Effector CD4-positive, alpha-beta T cell (primary cell): ENCODE results near the gene LRRC1.
"Not testable (repeated sequence)": the region's sequence is repeated elsewhere in the genome, so short reads cannot be mapped to it uniquely, and the experiment has no call there.

ENCODE experiments used
- DNase-seq: peaks from one replicate; pipeline ENCODE4 v3.0.0-alpha.2; 2020
- total RNA-seq: gene quantifications from one replicate; lab custom pipeline; 2026; lab: John Stamatoyannopoulos, UW

Gene LRRC1
- 3.8 reads per million, percentile 14 among the genes with 10 or more reads in this experiment for total RNA-seq

DNA sequence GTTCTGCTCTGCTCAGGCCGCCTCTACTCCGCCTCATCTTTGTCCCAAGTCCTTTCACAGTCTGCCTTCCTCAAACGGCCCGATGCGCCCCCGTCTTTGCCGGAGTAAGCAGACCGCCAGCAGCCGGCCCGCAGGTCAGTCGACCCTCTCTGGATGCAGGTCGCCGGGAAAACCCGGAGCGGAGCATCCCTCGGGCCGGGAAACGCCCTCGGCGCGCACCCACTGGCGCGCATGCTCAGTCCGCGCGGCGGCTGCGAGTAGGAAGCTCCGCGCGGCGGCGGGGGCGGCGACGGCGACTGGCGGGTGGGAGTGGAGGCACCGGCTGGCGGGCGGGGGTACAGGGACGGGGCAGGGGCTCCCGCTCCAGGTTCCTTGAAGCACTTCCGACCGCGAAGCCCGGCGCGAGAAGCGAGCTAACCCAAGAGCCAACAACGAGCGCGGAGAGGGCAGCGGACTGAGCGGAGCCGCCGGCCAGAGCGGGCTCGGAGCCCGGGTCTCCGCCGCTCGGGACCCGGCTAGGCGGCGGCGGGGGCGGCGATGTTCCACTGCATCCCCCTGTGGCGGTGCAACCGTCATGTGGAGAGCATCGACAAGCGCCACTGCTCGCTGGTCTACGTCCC is at the start of gene LRRC1:
TSS of gene LRRC1 (plus strand) at position 286 of the 620 bp plus-strand sequence. CDS start at position 538, 252 bp downstream.
- peak; percentile 75 for DNase-seq

DNA sequence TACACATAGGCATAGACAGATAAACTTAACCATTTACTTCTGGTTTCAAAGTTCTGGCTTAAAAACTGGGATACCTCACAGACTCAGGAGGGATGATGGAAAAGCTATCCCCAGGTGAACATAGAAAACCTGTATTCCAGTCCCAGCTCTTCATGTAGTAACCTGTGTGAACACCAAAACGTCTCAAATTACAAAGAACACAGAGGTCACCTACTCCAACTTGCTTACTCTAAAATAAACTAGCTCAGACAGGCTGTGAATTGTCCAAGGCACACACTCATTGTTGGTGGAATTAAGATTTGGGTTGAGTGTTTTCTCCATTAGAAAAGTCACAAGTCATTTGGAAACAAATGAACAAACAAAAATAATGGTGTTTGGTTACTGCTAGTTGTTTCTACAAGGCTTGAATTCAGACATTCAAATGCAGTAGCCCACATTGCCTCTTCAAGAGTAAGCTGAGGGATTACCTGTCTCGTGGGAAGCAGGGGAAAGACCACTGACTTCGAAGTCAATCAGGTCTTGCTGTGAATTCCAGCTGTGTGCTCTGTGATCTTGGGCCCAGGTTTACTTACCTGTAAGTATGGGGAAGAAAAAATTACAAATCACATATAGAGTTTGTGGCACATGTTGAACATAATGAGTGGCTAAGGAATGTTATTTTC is 48.2 kb upstream of the LRRC1 start:
- DNase-seq, result no peak

DNA sequence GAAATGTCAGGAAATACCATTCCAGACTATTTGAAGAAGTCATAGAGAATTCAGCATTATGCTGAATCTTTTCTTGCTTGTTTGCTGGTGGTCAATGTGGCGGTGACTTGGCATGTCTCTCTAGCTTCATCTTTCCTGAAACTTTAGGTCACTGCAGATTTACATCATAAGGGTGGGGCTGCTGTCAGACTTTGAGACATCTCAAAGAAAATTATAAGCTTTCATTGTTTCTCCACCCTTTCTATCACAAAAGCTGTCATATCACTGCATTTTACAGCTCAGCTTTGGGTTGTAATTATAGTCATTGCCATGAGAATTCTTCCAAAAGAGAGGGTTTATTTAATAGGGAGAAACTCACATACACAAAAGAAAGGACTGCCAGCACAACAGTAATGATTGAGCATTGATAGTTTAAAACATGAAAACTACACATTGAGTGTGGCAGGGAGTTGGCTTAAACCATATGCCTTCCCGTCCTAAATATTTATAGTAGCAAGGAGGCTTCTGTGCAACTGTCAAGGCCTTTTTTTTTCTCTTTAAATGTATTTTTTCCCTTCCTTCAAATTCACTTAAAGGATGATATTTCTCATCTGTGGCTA is 44.7 kb upstream of the LRRC1 start:
- DNase-seq, result no peak

DNA sequence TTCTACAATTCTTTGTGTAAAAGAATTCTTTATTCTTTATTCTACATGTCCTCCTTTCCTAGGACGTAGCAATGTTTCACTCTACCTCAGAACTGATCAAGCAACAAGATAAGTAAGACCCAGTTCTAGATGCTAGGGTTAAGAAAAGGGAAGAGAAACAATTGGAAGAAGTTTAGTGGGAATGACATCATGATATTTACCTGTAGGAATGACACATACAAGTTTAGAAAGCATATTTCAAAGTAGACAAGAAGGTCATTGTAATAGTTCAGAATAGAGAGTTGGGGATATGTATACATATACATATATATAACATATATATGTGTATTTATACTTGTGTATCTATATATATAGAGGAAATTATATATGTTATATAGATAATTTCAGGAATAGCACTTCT is 43.4 kb upstream of the LRRC1 start:
- no peak for DNase-seq

DNA sequence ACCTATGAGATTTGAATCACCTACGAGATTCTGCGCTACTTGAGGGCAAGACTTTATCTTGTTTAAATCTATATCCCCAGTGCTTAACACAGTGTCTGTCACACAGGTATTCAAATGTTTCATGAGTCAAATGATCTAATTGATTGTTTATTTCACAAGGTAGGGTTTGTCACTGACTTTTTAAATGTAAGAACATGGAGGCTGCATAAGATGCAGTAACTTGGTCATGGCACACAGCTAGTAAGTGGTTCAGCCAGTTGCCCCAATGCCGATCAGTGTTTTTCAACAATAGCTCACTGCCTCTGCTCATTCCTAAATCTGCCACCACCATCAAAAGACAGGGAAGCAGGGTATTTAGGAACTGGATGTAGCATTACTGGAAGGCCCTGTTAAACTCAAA is 42.4 kb upstream of the LRRC1 start:
- no peak for DNase-seq

DNA sequence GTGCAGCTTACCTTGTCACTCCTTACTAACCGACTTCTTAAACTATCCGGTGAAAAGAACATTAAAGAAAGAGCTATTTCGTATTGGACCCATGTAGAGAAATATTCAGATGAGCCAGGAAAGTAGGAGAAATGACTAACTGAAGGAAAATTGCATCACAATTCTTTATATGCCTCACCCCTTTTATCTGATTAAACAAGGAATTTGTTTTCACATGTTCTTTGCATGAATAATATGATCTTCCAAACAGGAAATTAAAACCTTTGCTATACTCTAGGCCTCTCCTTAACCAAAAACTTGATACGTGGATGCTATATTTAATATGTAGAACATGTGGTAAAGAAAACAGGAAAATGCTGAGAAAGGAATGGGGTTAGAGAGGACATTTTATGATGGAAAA is 41.9 kb upstream of the LRRC1 start:
- DNase-seq, result no peak

DNA sequence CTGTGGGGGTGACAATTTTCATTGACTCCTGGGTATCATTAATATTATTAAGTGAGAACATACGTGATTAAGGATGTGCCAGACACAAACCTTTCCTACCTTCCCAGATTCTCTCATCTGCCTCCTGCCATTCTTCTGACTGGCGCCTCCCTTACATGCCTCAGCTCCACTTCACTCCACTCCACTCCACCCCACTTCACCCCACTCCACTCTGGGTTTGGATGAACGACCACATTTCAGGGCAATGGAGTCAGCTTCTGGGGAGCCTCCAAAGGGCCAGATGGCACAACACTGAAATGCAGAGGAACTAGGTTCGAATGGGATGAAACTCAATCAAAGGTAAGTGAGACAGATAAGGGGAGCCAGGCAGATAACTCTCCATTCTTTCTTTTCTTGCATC is 40.5 kb upstream of the LRRC1 start:
- DNase-seq, result no peak

DNA sequence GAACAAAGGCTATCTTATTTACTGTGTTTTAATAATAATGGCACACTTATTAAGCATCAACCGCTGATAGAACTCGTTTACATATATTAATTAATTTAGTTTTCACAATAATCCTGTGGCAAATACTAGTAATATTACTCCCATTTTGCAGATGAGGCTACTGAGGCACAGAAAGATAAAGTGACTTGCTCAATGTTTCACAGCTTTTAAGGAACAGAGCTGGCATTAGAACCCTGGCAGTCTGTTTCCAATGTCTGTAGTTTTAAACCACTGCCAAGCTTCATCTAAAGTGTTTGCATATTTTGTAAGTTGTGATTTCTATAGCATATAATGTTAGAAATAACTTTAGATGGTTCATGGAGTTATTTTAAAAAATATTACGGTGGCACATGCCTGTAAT is 38.4 kb upstream of the LRRC1 start:
- no peak for DNase-seq

DNA sequence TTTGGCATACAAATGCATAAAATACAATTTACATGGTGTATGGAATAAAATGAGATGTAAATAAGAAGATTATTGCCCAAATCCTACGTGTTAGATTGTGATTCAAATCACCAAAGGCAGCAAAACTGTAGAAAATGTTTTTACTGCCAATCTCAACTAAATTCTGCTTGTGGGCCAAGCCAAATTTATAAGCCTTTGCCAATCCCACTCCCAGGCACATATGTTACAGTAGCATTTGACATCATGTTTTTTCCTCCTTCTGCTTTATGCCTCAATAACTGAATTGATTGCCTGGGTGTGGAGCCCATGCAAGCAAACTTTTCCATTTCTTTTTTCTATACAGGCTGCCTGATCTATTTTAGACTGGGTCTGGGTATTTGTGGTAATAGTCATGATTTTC is 36.3 kb upstream of the LRRC1 start:
- no peak for DNase-seq

DNA sequence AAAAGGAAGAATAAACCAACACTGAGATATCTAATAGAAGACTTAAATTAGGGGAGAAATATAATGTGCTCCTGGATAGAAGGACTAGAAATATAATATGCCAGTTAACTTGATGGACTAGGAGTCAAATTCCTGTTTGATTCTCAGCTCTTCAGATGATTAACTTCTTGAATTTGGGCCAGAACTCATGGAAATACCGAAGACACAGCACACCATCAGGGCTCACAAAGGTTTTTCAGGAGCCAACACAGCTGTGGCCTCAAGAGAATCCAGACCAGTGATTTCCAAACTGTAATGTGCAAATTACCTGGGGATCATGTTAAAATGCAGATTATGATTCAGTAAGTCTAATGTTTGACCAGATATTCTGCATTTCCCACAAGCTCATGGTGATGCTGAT is 33.8 kb upstream of the LRRC1 start:
- DNase-seq, result no peak

DNA sequence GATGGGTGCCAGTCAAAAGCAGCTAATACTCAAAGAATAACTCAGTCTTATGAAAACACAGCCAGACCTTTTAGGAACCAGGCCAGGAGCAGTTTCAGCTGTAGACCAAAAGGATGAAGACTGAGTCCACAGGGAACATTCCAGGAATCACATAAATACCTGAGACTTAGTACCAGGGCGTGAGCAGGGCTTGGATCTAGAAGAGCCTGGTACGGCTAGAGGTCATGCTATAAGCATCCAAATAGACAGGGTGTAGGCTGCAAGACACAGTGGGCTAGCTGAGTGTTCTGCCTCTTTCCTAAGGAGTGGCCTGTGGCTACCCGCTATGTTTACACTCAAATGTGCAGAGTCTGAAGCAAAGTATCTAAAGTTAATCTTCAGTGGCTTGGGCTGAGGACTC is 29.5 kb upstream of the LRRC1 start:
- no peak for DNase-seq

DNA sequence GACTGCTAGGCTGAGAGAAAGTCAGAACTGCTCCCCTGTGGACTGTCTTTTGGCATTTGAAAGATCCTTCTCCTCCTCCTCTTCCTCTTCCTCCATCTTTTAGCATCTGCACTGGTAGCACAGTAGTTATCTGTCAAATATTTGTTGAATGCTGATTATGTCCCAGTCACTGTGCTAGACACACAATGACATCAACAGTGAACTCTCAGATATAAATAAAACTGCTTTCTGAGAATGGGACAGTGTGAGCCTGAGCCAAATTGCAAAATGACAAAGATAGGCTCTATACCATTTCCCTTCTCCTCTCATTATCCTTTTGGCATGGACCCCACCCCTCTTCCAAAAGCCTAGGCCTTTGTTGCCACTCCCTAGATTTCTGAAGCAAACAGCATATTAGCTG is 27.9 kb upstream of the LRRC1 start:
- DNase-seq, result no peak

DNA sequence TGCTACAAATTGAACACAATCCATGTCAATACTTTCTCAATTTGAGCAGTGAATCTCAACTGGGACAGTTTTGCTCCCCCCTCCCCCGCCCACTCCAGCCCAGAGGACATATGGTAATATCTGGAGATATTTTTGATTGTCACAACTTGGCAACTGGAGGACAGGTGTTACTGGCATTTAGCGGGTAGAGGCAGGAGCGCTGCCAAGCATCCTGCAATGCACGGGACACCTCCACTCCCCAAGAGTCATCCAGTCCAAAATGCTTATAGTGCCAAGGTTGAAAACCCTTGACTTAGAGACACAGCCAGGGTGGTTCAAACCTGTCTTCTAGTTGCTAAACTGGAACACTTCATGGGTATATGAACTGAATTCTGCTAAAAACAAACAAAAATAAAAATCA is 26.9 kb upstream of the LRRC1 start:
- DNase-seq, result no peak

DNA sequence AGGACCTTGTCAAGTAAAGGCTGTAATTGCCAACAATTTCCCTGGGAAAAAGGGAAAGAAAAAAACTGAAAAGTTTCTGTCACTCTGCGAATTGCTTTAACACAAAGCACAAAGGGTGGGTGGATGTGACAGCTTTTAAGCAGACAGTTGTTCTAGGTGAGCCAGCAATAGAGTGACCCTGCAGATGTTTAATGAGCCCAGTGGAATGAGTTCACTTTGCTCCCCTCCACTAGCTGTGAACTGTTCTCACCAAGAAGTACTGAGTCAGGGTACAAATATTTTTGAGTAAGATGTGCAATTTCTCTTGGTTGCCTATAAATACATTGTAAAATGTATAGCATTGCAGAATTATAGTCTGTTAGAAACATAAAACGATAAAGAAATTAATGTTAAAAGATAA is 26.2 kb upstream of the LRRC1 start:
- no peak for DNase-seq

DNA sequence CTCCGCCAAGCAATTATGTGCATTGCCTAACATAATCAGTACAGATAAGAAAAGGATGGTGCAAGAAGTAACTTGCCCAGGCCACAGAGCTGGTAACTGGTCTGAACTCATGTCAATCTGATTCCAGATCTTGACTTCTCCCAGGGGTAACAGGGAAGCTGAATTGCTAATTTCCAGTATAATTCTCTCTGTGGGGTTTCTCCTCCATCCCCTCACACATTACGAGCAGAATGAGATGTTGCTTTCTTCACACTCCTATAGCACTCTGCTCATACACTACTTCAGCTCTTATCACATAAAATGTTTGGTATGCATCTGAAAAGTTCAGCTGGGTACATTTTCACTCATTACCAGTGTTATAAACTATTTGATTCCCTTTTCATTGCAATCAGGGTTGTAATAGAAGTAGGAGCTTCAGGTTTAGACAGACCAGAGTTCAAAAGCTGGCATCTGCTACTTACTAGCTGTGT is 24.0 kb upstream of the LRRC1 start:
- DNase-seq, result no peak

DNA sequence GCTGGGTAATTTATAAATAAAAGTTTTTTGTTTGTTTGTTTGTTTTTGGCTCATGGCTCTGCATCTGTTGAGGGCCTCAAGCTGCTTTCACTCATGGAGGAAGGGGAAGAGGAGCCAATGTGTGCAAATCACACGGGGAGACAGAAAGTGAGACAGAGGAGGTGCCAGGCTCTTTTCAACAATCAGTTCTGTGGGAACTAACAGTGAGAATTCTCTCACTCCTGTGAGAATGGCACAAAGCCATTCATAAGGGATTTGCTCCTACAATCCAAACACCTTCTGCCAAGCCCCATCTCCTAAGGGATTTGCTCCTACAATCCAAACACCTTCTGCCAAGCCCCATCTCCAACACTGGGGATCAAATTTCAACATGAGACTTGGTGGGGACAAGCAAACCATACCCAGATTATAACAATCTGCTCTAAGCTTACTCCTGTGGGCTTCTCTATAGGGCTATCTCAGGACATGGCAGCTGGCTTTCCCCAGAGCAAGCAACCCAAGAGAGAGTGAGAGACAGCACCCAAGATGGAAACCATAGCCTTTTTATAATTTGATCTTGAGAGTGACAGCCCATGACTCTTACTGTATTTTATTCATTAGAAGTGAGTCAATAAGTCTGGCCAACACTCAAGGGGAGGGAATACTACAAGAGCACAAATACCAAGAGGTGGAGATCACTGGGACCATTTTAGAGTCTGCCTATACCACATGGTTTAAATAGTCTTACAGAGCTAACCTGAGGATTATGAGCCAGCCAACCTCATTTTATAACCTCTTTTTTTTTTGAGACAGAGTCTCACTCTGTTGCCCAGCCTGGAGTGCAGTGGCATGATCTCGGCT is 22.8 kb upstream of the LRRC1 start:
- DNase-seq, result no peak

DNA sequence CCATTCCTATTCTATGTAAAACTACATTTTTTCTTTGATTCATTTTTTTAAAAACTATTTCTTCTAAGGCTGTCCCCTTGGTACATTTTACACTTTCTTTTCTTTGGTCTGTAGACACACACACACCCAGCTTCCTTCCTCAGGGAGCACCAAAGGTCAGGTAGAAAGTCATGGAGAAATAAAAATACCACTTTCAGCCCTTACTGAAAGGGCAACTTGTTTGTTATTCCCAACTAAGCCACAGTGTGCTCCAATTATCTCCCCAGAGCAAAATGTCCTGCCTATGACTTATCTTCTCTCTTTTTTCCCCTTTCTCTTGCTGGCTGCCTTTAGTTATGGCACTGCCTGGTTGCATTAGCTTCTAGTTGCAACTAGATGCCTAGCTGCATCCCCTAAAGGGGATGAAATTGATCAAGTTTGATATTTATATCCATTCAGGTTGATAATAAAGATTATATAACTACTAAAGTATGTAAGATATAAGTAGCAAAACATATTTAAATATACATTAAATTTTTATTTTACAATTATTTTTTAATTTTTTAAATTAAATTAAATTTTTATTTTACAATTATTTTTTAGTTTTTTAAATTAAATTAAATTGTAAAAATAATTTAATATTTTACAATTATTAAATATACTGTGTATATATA is 21.6 kb upstream of the LRRC1 start:
- no peak for DNase-seq

DNA sequence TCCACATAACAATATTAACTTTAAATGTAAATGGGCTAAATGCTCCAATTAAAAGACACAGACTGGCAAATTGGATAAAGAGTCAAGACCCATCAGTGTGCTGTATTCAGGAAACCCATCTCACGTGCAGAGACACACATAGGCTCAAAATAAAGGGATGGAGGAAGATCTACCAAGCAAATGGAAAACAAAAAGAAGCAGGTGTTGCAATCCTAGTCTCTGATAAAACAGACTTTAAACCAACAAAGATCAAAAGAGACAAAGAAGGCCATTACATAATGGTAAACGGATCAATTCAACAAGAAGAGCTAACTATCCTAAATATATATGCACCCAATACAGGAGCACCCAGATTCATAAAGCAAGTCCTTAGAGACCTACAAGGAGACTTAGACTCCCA is 18.7 kb upstream of the LRRC1 start:
- not testable (repeated sequence) for DNase-seq

DNA sequence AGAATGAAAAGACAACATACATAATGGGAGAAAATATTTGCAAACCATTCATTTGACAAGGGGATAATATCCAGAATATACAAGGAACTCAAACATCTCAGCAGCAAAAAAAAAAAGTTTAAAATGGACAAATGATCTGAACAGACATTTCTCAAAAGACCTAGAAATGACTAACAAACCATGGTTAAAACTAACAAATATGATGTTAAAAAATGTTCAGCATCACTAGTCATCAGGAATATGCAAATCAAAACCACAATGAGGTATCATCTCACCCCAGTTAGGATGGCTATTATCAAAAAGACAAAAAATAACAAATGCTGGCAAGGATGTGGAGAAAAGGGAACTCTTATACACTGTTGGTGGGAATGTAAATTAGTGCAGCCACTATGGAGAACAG is 9.8 kb upstream of the LRRC1 start:
- not testable (repeated sequence) for DNase-seq

DNA sequence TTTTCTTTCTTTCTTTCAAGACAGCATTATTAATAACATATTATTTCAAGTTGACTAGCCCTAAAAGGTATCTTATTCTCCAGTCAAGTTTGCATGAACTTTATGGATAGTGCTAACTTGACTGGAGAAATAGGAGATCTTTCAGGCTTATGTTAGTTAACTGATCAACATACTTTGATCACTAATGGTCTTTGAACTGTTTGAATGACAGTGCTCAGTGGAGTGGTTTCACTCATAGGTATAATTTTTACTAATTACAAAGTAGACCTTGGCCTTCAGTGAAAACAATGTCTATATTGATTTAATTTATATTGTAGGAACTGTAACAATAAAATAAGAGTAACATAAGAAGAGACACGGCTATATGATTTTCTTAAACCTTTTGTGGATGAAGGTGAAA is 8.0 kb upstream of the LRRC1 start:
- no peak for DNase-seq

DNA sequence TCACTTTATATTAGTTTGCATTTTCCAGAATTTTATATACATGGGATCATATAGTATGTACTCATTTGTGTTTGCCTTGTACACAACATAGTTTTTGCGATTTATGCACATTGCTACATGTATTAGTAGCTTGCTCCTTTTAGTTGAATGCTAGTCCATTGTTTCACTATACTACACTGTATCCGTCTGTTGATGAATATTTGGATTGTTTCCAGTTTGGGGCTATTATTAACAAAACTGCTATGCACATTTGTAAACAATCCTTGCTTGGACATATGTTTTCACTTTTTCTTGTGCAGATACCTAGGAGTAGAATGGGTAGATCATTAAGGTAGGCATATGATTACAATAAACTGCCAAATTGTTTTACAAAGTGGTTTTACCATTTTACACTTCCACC is 3.9 kb upstream of the LRRC1 start:
- no peak for DNase-seq

DNA sequence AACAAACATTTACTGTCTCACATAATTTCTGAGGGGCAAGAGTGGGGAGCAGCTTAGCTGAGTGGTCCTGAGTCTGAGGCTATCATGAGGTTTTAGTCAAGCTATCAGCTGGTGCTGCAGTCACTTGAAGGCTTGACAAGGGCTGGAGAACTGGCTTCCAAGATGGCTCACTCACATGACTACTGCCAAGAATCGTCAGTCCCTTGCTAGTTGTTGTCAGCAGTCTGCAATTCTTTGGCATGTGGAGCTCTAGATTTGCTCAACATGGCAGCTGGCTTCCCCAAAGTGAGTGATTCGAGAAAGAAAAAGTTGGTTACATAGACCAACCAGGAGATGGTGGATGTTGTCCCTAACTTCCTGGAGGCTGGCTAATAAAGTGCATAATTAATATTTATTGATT is 2.8 kb upstream of the LRRC1 start:
- no peak for DNase-seq

DNA sequence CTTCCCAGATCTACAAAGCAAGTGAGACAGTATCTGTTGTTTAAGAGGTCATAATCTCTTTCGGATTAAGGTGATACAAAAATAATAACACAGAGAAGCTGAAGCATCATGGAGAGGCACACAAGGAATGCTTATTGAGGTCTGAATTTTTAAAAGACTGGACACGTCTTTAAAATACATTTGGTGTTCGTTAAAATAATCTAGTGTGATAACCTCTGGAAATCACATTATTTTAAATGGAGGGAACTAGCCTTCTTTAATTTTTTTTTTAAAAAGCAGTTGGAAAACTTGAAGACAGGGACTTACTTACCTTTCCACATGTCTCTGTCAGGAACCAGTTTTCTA is 1.9 kb upstream of the LRRC1 start:
- no peak for DNase-seq
